SK-N-SH (cell line): ENCODE measurements around the gene KRT72. TPM values are rescaled to one million over a fixed set of nuclear protein-coding genes. Genes with fewer than 3 reads are reported as not detected.

ENCODE experiments used
- CTCF ChIA-PET: fragments of 300-600, 350-600 bp; formaldehyde crosslinking; extraction: SDS; loops from one replicate; lab custom pipeline; 2021; lab: Yijun Ruan, JAX
- POLR2A ChIA-PET: fragments of 350-600 bp; sonication (Branson Sonifier 250); formaldehyde crosslinking; extraction: SDS; loops from one replicate; lab custom pipeline; 2020; ENCODE audit warnings: antibody characterized with exemption, inconsistent platforms; lab: Yijun Ruan, JAX
- DNase-seq: peaks from one replicate; pipeline ENCODE4 v3.0.0; 2012
- H2AFZ ChIP-seq: fragments of 200-600 bp; sonication (generic); 2 replicates; pipeline ENCODE4 v1.8.1; 2016; ENCODE audit warnings: antibody characterized with exemption, mild to moderate bottlenecking, low read depth
- H3F3A ChIP-seq: fragments of 200-600 bp; sonication (generic); replicated peaks from 2 replicates; pipeline ENCODE3; 2016; ENCODE audit warnings: antibody characterized with exemption, mild to moderate bottlenecking; ENCODE audit not compliant: insufficient read depth
- H3K27ac ChIP-seq, 2 experiments: fragments of 200-500 bp in 1 of 2; fragments of 200-600 bp in 1 of 2; sonication (Bioruptor generic) in 1 of 2; sonication (generic), shearing (Covaris generic) in 1 of 2; 2 replicates each; pipeline versions ENCODE4 v1.5.1 to v1.6.1; 2014 to 2016; ENCODE audit warnings: low read depth in 2 of 2, inconsistent platforms in 1 of 2, low read length in 1 of 2, mild to moderate bottlenecking in 1 of 2, mixed read lengths in 1 of 2
- H3K27me3 ChIP-seq: fragments of 200-600 bp; sonication (generic), shearing (Covaris generic); 2 replicates; pipeline ENCODE4 v1.6.1; 2016; ENCODE audit warnings: mixed run types; ENCODE audit not compliant: insufficient read depth
- H3K36me3 ChIP-seq, 2 experiments: fragments of 200-500 bp in 1 of 2; fragments of 200-600 bp in 1 of 2; sonication (Bioruptor generic) in 1 of 2; sonication (generic) in 1 of 2; replicated peaks in 1 of 2; 2 replicates each; pipeline versions ENCODE3 to v1.5.1; 2014 to 2016; ENCODE audit warnings: low read length in 1 of 2, mild to moderate bottlenecking in 1 of 2; ENCODE audit not compliant: insufficient read depth in 2 of 2, control insufficient read depth in 1 of 2
- H3K4me1 ChIP-seq, 2 experiments: fragments of 200-500 bp in 1 of 2; fragments of 200-600 bp in 1 of 2; sonication (Bioruptor generic) in 1 of 2; sonication (generic), shearing (Covaris generic) in 1 of 2; 2 replicates each; pipeline versions ENCODE4 v1.5.1 to v1.6.1; 2014 to 2016; ENCODE audit warnings: low read depth in 1 of 2, low read length in 1 of 2, mixed run types in 1 of 2; ENCODE audit not compliant: insufficient read depth in 2 of 2, control insufficient read depth in 1 of 2
- H3K4me2 ChIP-seq: fragments of 200-600 bp; sonication (generic), shearing (Covaris generic); 2 replicates; pipeline ENCODE4 v1.6.1; 2017; ENCODE audit warnings: mixed run types
- H3K4me3 ChIP-seq, 2 experiments: fragments of 200-500 bp in 1 of 2; fragments of 200-600 bp in 1 of 2; sonication (Bioruptor generic) in 1 of 2; sonication (generic), shearing (Covaris generic) in 1 of 2; 2 replicates each; pipeline versions ENCODE4 v1.5.1 to v1.8.1; 2014 to 2016; ENCODE audit warnings: low read depth in 2 of 2, inconsistent platforms in 1 of 2, low read length in 1 of 2, mild to moderate bottlenecking in 1 of 2, mixed read lengths in 1 of 2, moderate library complexity in 1 of 2
- H3K79me2 ChIP-seq: fragments of 200-600 bp; sonication (generic); 2 replicates; pipeline ENCODE4 v1.8.1; 2017; ENCODE audit warnings: mild to moderate bottlenecking; ENCODE audit not compliant: insufficient read depth
- H3K9ac ChIP-seq: fragments of 200-600 bp; sonication (generic); 2 replicates; pipeline ENCODE4 v1.6.1; 2017; ENCODE audit warnings: mixed run types
- H3K9me2 ChIP-seq: fragments of 200-600 bp; sonication (generic); 2 replicates; pipeline ENCODE4 v1.6.1; 2017; ENCODE audit warnings: mixed run types
- H3K9me3 ChIP-seq: fragments of 200-600 bp; sonication (generic); 2 replicates; pipeline ENCODE4 v1.6.1; 2017; ENCODE audit warnings: mixed run types, mild to moderate bottlenecking, moderate library complexity
- H4K20me1 ChIP-seq: fragments of 200-600 bp; sonication (generic); 2 replicates; pipeline ENCODE4 v1.6.1; 2017; ENCODE audit warnings: mild to moderate bottlenecking, mixed run types; ENCODE audit not compliant: insufficient read depth
- ELF1 ChIP-seq: IDR thresholded peaks from 2 replicates; pipeline ENCODE4 v1.4.0; 2012
- EZH2phosphoT487 ChIP-seq: fragments of 200-600 bp; sonication (generic); IDR thresholded peaks from 2 replicates; pipeline ENCODE4 v1.6.1; 2017; ENCODE audit warnings: low read depth, mixed run types, mild to moderate bottlenecking, antibody characterized with exemption, moderate library complexity, borderline replicate concordance
- FOXJ3 ChIP-seq: sonication (generic); formaldehyde crosslinking; IDR thresholded peaks from 2 replicates; pipeline ENCODE4 v1.5.1; 2020; ENCODE audit warnings: mild to moderate bottlenecking, missing genetic modification reagents
- JUND ChIP-seq: IDR thresholded peaks from 2 replicates; pipeline ENCODE4 v1.4.0; 2012
- REST ChIP-seq: IDR thresholded peaks from 2 replicates; pipeline ENCODE4 v1.6.1; 2012; ENCODE audit warnings: mild to moderate bottlenecking, low read depth, low read length, moderate library complexity
- SMC3 ChIP-seq: IDR thresholded peaks from 2 replicates; pipeline ENCODE4 v1.6.1; 2012; ENCODE audit warnings: low read depth, low read length, improper control_type of control experiment
- TEAD4 ChIP-seq: IDR thresholded peaks from 2 replicates; pipeline ENCODE4 v1.4.0; 2012; ENCODE audit warnings: mild to moderate bottlenecking, borderline replicate concordance; ENCODE audit not compliant: insufficient read depth
- USF2 ChIP-seq: fragments of 150-350 bp; IDR thresholded peaks from 2 replicates; pipeline ENCODE4 v1.6.1; 2017; ENCODE audit warnings: antibody characterized with exemption, low read length, low read depth, borderline replicate concordance
- WGBS: methylation state at CpG from one replicate; pipeline ENCODE4 v1.1.6; 2017; ENCODE audit warnings: low lambda C conversion rate; 5-methylcytosine and 5-hydroxymethylcytosine counted together
- polyA plus RNA-seq, 3 experiments: library from polyadenylated mRNA; depleted of rRNA; stranded (reverse); fragments of >200 nt; gene quantifications; 2 replicates each; pipeline ENCODE4 v1.2.3, GENCODE V29; 2012

KRT72 gene
- polyA plus RNA-seq, 1 of the 3 experiments (the other 2 are of a cell fraction) = not detected

- CTCF ChIA-PET = interaction anchor here (1.0 kb wide), 1 partner anchor 321 kb away, joined by 4 read pairs; no protein-coding TSS in a partner anchor
- Histone ChIP-seq H3K27ac (no peak overlapping the region), H3F3A (no peaks in the 10 kb centered on the region), H3K79me2 (no peaks in the 10 kb centered on the region), H4K20me1 (no peaks in the 10 kb centered on the region), H3K9me2 (no peaks in the 10 kb centered on the region), H3K9ac (no peak overlapping the region), H2AFZ (no peak overlapping the region), H3K4me2 (no peak overlapping the region), H3K9me3 (no peaks in the 10 kb centered on the region), H3K4me3 (no peak overlapping the region), H3K36me3 (no peaks in the 10 kb centered on the region), H3K27me3 (peaks cover 37% of the 10 kb centered on the region), H3K4me1 (no peaks in the 10 kb centered on the region)
- POLR2A ChIA-PET = no interaction called here
- 13% methylated on average over 7 of the region's 8 CpGs for WGBS
- DNase-seq = no peak
- TF ChIP-seq TEAD4 (no peak), ELF1 (no peak), JUND (no peak), SMC3 (no peak), USF2 (no peak), REST (no peak), EZH2phosphoT487 (no peak)
These were observed 42.4 kb downstream of the KRT72 start for GRCh38 chr12:52558781-52559445.

- 42% methylated on average over 2 of the region's 2 CpGs for WGBS
- H3K79me2 ChIP-seq = no peaks in the 10 kb centered on the region
- no peak for TF ChIP-seq FOXJ3
- TF ChIP-seq, all 33 proteins: peak for 0
- H3K9me3 ChIP-seq = no peaks in the 10 kb centered on the region
- ChIA-PET CTCF (no interaction called here), POLR2A (no interaction called here)
- H3K4me2 ChIP-seq = no peak overlapping the region
- H3K4me1 ChIP-seq = no peaks in the 10 kb centered on the region
- H3K9ac ChIP-seq = no peak overlapping the region
- H3F3A ChIP-seq = no peaks in the 10 kb centered on the region
- peaks cover 40% of the 10 kb centered on the region for H3K27me3 ChIP-seq
- no peak overlapping the region for H3K27ac ChIP-seq
- no peaks in the 10 kb centered on the region for H3K9me2 ChIP-seq
- no peak for DNase-seq
- H3K36me3 ChIP-seq = no peaks in the 10 kb centered on the region
- H4K20me1 ChIP-seq = no peaks in the 10 kb centered on the region
- H3K4me3 ChIP-seq = no peak overlapping the region
- no peak overlapping the region for H2AFZ ChIP-seq
These were observed 43.8 kb downstream of the KRT72 start for GRCh38 chr12:52557476-52557875.
